GM12878 (cell line): ENCODE results near the gene RADIL.

Experiments
- BACH1 ChIP-seq: fragments of 450-650 bp; IDR thresholded peaks from 2 replicates; pipeline ENCODE4 v1.6.1; 2017; ENCODE audit warnings: mild to moderate bottlenecking, borderline replicate concordance
- CTCF ChIP-seq, 3 experiments: IDR thresholded peaks in 2 of 3; conservative IDR thresholded peaks in 1 of 3; 2 replicates each; pipeline ENCODE4 v1.5.1; 2011; ENCODE audit warnings: low read depth in 3 of 3, low read length in 3 of 3, mild to moderate bottlenecking in 3 of 3, control low read depth in 2 of 3, moderate library complexity in 2 of 3, inconsistent platforms in 1 of 3, mixed read lengths in 1 of 3; ENCODE audit not compliant: control insufficient read depth in 2 of 3, insufficient read depth in 1 of 3; ENCODE audit errors: extremely low read depth in 1 of 3
- IKZF1 ChIP-seq: fragments of 450-650 bp; conservative IDR thresholded peaks from 2 replicates; pipeline ENCODE4 v1.6.1; 2017; ENCODE audit warnings: antibody characterized with exemption, mild to moderate bottlenecking
- PBX3 ChIP-seq: IDR thresholded peaks from 2 replicates; pipeline ENCODE4 v1.6.1; 2011; ENCODE audit warnings: mild to moderate bottlenecking, low read depth, low read length, moderate library complexity; ENCODE audit not compliant: insufficient replicate concordance
- PML ChIP-seq: IDR thresholded peaks from 2 replicates; pipeline ENCODE4 v1.6.1; 2012; ENCODE audit warnings: low read length, inconsistent platforms
- POLR2AphosphoS5 ChIP-seq: IDR thresholded peaks from 2 replicates; pipeline ENCODE4 v1.6.1; 2011; ENCODE audit warnings: mild to moderate bottlenecking, low read length, inconsistent platforms
- REST ChIP-seq: IDR thresholded peaks from 2 replicates; pipeline ENCODE4 v1.6.1; 2012; ENCODE audit warnings: mild to moderate bottlenecking, low read depth, low read length
- SMC3 ChIP-seq: IDR thresholded peaks from 2 replicates; pipeline ENCODE4 v1.6.1; 2011; ENCODE audit warnings: low read length, improper control_type of control experiment, borderline replicate concordance

- TF ChIP-seq IKZF1 (no peak), SMC3 (no peak), PBX3 (no peak), PML (no peak), BACH1 (no peak), CTCF (IDR thresholded peaks at IDR 0.05 in 2 of 3, conservative IDR thresholded peaks at IDR 0.05 in 1 of 3; ENCODE audit: control insufficient read depth in 2 of 3, extremely low read depth in 1 of 3, insufficient read depth in 1 of 3, low read depth in 3 of 3, low read length in 3 of 3) (no peak), REST (no peak), POLR2AphosphoS5 (no peak)
Observed at GRCh38 chr7:4788627-4789189, 94.8 kb downstream of the RADIL start.
